Measurements from ENCODE around the gene MRAP2. TPM values are rescaled to one million over a fixed set of nuclear protein-coding genes. Genes with fewer than 3 reads are reported as not detected.

The MRAP2 gene
- polyA plus RNA-seq, 1 donor (not counting 4 experiments of a cell fraction or from before 2014, with no cell fraction given), result 3.0 TPM

DNA sequence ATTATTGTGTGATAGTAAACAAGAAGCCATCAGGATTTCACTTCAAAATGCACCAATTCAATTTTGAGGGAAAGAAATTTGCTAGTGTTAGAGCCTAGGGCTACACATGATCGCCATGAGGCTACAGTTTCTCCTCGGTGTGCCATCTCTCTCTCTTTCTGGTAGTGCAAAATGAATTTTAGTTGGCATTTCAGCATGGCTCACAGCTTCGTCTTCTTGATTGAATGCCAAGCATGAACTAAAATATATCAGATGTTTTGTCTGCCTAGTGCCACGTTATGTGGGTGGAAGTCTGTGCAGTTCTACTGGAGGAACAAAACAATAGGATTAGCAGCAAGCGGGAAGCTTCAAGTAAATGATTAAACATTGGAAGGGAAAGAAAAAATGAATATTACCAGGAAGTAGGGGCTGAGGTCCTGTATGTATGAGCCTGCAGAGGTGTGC lies 6.8 kb upstream of the MRAP2 start:
- Histone ChIP-seq H3K27ac (ENCODE audit: control insufficient read depth, insufficient read depth, low read length) (no peak overlapping the region), H3K79me2 (ENCODE audit: control insufficient read depth, insufficient read depth, low read length) (no peaks in the 10 kb centered on the region), H3K27me3 (ENCODE audit: control insufficient read depth, extremely low read depth, insufficient read depth, low read length) (no peaks in the 10 kb centered on the region), H3K9me1 (ENCODE audit: control insufficient read depth, extremely low read depth, insufficient read depth, low read length) (no peaks in the 10 kb centered on the region), H4K20me1 (ENCODE audit: control insufficient read depth, extremely low read depth, insufficient read depth, low read length) (no peaks in the 10 kb centered on the region), H3K9me3 (ENCODE audit: control insufficient read depth, low read depth, low read length) (no peaks in the 10 kb centered on the region), H3K4me1 (ENCODE audit: control insufficient read depth, extremely low read depth, insufficient read depth, low read length) (peaks cover 19% of the 10 kb centered on the region), H2AFZ (ENCODE audit: control insufficient read depth, low read length) (peak overlapping the region; percentile 42), H3K36me3 (ENCODE audit: control insufficient read depth in 2 of 2, extremely low read depth in 1 of 2, insufficient read depth in 2 of 2, low read length in 2 of 2) (no peaks in the 10 kb centered on the region), H3K9ac (ENCODE audit: control insufficient read depth, extremely low read depth, insufficient read depth, low read length) (no peak overlapping the region), H3K4me2 (ENCODE audit: control insufficient read depth, extremely low read depth, insufficient read depth, low read depth, low read length) (peak overlapping the region; percentile 69), H3K4me3 (ENCODE audit: control insufficient read depth in 2 of 3, extremely low read depth in 1 of 3, insufficient read depth in 2 of 3, low read depth in 1 of 3, low read length in 3 of 3) (no peak overlapping the region)
- TF ChIP-seq EZH2 (IDR thresholded peaks at IDR 0.05; ENCODE audit: low read length), result no peak
- TF ChIP-seq, protein P1, sequence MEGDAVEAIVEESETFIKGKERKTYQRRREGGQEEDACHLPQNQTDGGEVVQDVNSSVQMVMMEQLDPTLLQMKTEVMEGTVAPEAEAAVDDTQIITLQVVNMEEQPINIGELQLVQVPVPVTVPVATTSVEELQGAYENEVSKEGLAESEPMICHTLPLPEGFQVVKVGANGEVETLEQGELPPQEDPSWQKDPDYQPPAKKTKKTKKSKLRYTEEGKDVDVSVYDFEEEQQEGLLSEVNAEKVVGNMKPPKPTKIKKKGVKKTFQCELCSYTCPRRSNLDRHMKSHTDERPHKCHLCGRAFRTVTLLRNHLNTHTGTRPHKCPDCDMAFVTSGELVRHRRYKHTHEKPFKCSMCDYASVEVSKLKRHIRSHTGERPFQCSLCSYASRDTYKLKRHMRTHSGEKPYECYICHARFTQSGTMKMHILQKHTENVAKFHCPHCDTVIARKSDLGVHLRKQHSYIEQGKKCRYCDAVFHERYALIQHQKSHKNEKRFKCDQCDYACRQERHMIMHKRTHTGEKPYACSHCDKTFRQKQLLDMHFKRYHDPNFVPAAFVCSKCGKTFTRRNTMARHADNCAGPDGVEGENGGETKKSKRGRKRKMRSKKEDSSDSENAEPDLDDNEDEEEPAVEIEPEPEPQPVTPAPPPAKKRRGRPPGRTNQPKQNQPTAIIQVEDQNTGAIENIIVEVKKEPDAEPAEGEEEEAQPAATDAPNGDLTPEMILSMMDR (optimal IDR thresholded peaks at IDR 0.05 in 1 of 3, IDR thresholded peaks at IDR 0.05 in 1 of 3, conservative IDR thresholded peaks at IDR 0.05 in 1 of 3; ENCODE audit: extremely low read depth in 1 of 3, insufficient read depth in 2 of 3, low read length in 3 of 3), result no peak
- FAIRE-seq, result no peak
- no peak for DNase-seq (ENCODE audit: low read depth, low spot score)
- dilution Hi-C loops (cut with MboI; ENCODE audit: extremely low pct_ligation_motif_present, low sequenced_read_pairs), result no loop called here

DNA sequence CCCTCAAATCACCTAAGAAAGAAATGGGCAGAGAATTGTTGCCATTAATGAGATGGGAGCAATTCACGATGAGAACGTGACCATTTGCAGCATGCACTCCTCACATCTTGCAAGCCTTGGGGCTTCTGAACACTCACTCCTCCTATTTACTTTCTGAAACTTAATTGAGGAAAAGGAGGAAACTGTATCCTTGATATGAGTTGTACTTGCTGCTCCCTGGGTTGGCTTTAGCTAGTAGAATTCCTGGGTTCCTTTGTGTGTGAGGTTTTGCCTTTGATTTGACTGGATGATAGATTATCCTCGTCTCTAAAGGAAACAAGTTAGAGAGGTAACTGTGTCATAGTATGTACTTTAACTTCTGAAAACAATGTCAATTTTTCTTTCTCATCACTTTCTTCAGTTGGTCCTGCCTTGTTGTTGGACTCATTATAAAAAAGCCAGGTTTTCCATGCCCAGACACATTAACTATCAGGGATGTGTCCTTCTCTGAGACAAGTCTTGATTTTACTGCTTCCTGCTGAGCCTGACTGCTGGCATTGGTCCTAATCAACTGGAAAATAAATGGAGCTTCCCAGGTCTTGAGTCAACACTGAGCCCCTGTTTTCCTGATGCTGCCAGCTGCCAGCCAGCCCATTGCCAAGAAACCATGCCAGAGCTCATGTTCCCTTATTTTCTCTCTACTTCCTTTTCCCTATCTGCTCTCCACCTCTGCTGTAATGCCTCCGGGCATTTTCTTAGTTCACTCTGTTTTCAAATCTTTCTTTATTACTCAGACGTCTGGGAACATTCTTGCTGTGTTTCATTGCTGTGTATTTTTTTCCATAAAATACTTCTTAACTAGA lies 6.0 kb upstream of the MRAP2 start:
- peaks cover 19% of the 10 kb centered on the region for H3K4me1 ChIP-seq (ENCODE audit: control insufficient read depth, extremely low read depth, insufficient read depth, low read length)
- no peaks in the 10 kb centered on the region for H3K9me1 ChIP-seq (ENCODE audit: control insufficient read depth, extremely low read depth, insufficient read depth, low read length)
- peak; percentile 42 for DNase-seq (ENCODE audit: low read depth, low spot score)
- dilution Hi-C loops (cut with MboI; ENCODE audit: extremely low pct_ligation_motif_present, low sequenced_read_pairs), result no loop called here
- no peak overlapping the region for H2AFZ ChIP-seq (ENCODE audit: control insufficient read depth, low read length)
- no peaks in the 10 kb centered on the region for H3K9me3 ChIP-seq (ENCODE audit: control insufficient read depth, low read depth, low read length)
- H3K36me3 ChIP-seq (ENCODE audit: control insufficient read depth in 2 of 2, extremely low read depth in 1 of 2, insufficient read depth in 2 of 2, low read length in 2 of 2), result no peaks in the 10 kb centered on the region
- H3K4me2 ChIP-seq (ENCODE audit: control insufficient read depth, extremely low read depth, insufficient read depth, low read depth, low read length), result peak overlapping the region; percentile 69
- H3K27me3 ChIP-seq (ENCODE audit: control insufficient read depth, extremely low read depth, insufficient read depth, low read length), result no peaks in the 10 kb centered on the region
- peak overlapping the region in 1 of 3 experiments; percentile 7 for H3K4me3 ChIP-seq (ENCODE audit: control insufficient read depth in 2 of 3, extremely low read depth in 1 of 3, insufficient read depth in 2 of 3, low read depth in 1 of 3, low read length in 3 of 3)
- H3K9ac ChIP-seq (ENCODE audit: control insufficient read depth, extremely low read depth, insufficient read depth, low read length), result no peak overlapping the region
- no peaks in the 10 kb centered on the region for H3K79me2 ChIP-seq (ENCODE audit: control insufficient read depth, insufficient read depth, low read length)
- TF ChIP-seq, protein P1 (optimal IDR thresholded peaks at IDR 0.05 in 1 of 3, IDR thresholded peaks at IDR 0.05 in 1 of 3, conservative IDR thresholded peaks at IDR 0.05 in 1 of 3; ENCODE audit: extremely low read depth in 1 of 3, insufficient read depth in 2 of 3, low read length in 3 of 3), result no peak
- TF ChIP-seq EZH2 (IDR thresholded peaks at IDR 0.05; ENCODE audit: low read length), result no peak
- no peak overlapping the region for H3K27ac ChIP-seq (ENCODE audit: control insufficient read depth, insufficient read depth, low read length)
- peak; percentile 80 for FAIRE-seq
- H4K20me1 ChIP-seq (ENCODE audit: control insufficient read depth, extremely low read depth, insufficient read depth, low read length), result no peaks in the 10 kb centered on the region
